Measurements from ENCODE around the gene CACNG8. TPM values are rescaled to one million over a fixed set of nuclear protein-coding genes. Genes with fewer than 3 reads are reported as not detected.
"Not testable (repeated sequence)": the region's sequence is repeated elsewhere in the genome, so short reads cannot be mapped to it uniquely, and the experiment has no call there.

The CACNG8 gene
- total and polyA plus RNA-seq, 2 experiments from 2014 or later: 0.06 to 0.13 TPM

DNA sequence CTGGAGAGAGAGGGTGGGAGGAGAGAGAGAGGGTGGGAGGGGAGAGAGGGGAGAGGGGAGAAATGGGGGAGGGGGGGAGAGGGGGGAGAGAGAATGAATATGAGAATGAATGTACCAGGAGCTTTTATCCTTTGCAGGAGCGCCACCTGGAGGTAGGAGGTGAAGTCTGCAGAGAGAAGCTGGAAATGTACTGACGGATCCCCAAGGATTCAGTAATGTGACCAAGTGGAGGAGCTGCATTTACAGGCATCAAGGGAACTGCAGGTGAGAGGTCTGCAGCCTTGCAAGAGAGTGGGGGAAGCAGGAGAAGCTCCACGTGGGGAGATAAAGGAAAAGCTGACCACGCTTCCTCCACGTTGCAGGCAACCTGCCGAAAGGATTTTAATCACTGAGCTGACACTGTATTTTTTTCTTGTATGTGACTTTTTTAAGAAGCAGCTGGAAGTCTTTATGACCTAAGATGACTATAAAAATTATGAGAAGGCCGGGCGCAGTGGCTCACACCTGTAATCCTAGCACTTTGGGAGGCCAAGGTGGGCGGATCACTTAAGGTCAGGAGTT is 67.3 kb downstream of the CACNG8 start:
- Histone ChIP-seq H3K4me3 (no peak overlapping the region), H3K4me1 (ENCODE audit: insufficient read depth) (no peaks in the 10 kb centered on the region), H3K4me2 (no peak overlapping the region), H3K27ac (no peak overlapping the region), H3K79me2 (no peaks in the 10 kb centered on the region), H3K9me2 (replicated peaks; ENCODE audit: insufficient read depth) (no peaks in the 10 kb centered on the region), H3K9me3 (ENCODE audit: low read depth) (no peaks in the 10 kb centered on the region), H2AFZ (no peak overlapping the region), H3K36me3 (replicated peaks; ENCODE audit: insufficient read depth, low read depth) (no peaks in the 10 kb centered on the region), H3K27me3 (no peaks in the 10 kb centered on the region), H4K20me1 (ENCODE audit: insufficient read depth, poor library complexity, severe bottlenecking) (no peaks in the 10 kb centered on the region)
- WGBS (ENCODE audit: low lambda C conversion rate, missing lambda C conversion rate): 40% methylated on average over 9 of the region's 9 CpGs
- TF ChIP-seq EZH2 (IDR thresholded peaks at IDR 0.05; ENCODE audit: borderline replicate concordance) (no peak), CTCF (IDR thresholded peaks at IDR 0.05; ENCODE audit: poor library complexity) (peak; percentile 60)
- peak; percentile 80 for DNase-seq (ENCODE audit: low spot score)

- TF ChIP-seq EZH2 (IDR thresholded peaks at IDR 0.05; ENCODE audit: borderline replicate concordance) (no peak), EZH2phosphoT487 (IDR thresholded peaks at IDR 0.05; ENCODE audit: low read depth, severe bottlenecking, unreplicated experiment) (no peak), CTCF (IDR thresholded peaks at IDR 0.05; ENCODE audit: poor library complexity) (peak; percentile 42)
- H3K4me2 ChIP-seq: no peak overlapping the region
- WGBS (ENCODE audit: low lambda C conversion rate, missing lambda C conversion rate): 51% methylated on average over 13 of the region's 13 CpGs
Measured at GRCh38 chr19:54030895-54031586, 68.3 kb downstream of the CACNG8 start.

GRCh38 chr19:54035215-54036178 is 72.8 kb downstream of the CACNG8 start:
- Histone ChIP-seq H3K27me3 (no peaks in the 10 kb centered on the region), H3K4me2 (no peak overlapping the region), H3K36me3 (replicated peaks; ENCODE audit: insufficient read depth, low read depth) (no peaks in the 10 kb centered on the region), H2AFZ (no peak overlapping the region), H3K9me3 (ENCODE audit: low read depth) (no peaks in the 10 kb centered on the region), H3K4me3 (no peak overlapping the region), H4K20me1 (ENCODE audit: insufficient read depth, poor library complexity, severe bottlenecking) (no peaks in the 10 kb centered on the region), H3K79me2 (no peaks in the 10 kb centered on the region), H3K27ac (no peak overlapping the region), H3K4me1 (ENCODE audit: insufficient read depth) (no peaks in the 10 kb centered on the region), H3K9me2 (replicated peaks; ENCODE audit: insufficient read depth) (no peaks in the 10 kb centered on the region)
- DNase-seq (ENCODE audit: low spot score): no peak
- TF ChIP-seq EZH2phosphoT487 (IDR thresholded peaks at IDR 0.05; ENCODE audit: low read depth, severe bottlenecking, unreplicated experiment) (no peak), CTCF (IDR thresholded peaks at IDR 0.05; ENCODE audit: poor library complexity) (no peak), EZH2 (IDR thresholded peaks at IDR 0.05; ENCODE audit: borderline replicate concordance) (no peak)
- WGBS (ENCODE audit: low lambda C conversion rate, missing lambda C conversion rate): 50% methylated on average over 4 of the region's 4 CpGs

More at GRCh38 chr19:54030895-54031586, 68.3 kb downstream of the CACNG8 start:
- Histone ChIP-seq H3K4me3 (no peak overlapping the region), H3K27me3 (no peaks in the 10 kb centered on the region), H2AFZ (no peak overlapping the region), H3K36me3 (replicated peaks; ENCODE audit: insufficient read depth, low read depth) (no peaks in the 10 kb centered on the region), H3K79me2 (no peaks in the 10 kb centered on the region), H4K20me1 (ENCODE audit: insufficient read depth, poor library complexity, severe bottlenecking) (no peaks in the 10 kb centered on the region), H3K27ac (no peak overlapping the region), H3K9me2 (replicated peaks; ENCODE audit: insufficient read depth) (no peaks in the 10 kb centered on the region), H3K4me1 (ENCODE audit: insufficient read depth) (no peaks in the 10 kb centered on the region), H3K9me3 (ENCODE audit: low read depth) (no peaks in the 10 kb centered on the region)
- DNase-seq (ENCODE audit: low spot score): no peak

DNA sequence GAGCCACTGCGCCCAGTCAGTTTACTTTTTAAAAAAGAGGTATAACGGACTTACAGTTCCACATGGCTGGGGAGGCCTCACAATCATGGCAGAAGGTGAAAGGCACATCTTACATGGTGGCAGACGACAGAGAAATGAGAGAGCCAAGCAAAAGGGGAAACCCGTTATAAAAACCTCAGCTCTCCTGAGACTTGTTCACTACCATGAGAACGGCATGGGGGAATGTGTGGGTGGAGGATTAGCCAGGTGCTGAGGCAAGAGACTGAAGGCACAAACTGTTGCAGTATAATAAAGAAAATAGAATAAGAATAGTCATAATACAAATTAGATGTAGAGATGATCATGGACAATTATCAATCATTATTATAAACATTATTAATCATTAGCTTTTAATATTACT is 73.8 kb downstream of the CACNG8 start:
- not testable (repeated sequence) for H3K4me2 ChIP-seq; H3K4me3 ChIP-seq; H3K9me2 ChIP-seq (replicated peaks; ENCODE audit: insufficient read depth); H3K4me1 ChIP-seq (ENCODE audit: insufficient read depth); H3K27me3 ChIP-seq; H3K36me3 ChIP-seq (replicated peaks; ENCODE audit: insufficient read depth, low read depth); H4K20me1 ChIP-seq (ENCODE audit: insufficient read depth, poor library complexity, severe bottlenecking); H2AFZ ChIP-seq; H3K9me3 ChIP-seq (ENCODE audit: low read depth); DNase-seq (ENCODE audit: low spot score); H3K79me2 ChIP-seq; H3K27ac ChIP-seq
- 77% methylated on average over 5 of the region's 5 CpGs for WGBS (ENCODE audit: low lambda C conversion rate, missing lambda C conversion rate)

All from hepatocyte (in vitro differentiated cells).